Measurements from ENCODE around the gene AXDND1.

DNA sequence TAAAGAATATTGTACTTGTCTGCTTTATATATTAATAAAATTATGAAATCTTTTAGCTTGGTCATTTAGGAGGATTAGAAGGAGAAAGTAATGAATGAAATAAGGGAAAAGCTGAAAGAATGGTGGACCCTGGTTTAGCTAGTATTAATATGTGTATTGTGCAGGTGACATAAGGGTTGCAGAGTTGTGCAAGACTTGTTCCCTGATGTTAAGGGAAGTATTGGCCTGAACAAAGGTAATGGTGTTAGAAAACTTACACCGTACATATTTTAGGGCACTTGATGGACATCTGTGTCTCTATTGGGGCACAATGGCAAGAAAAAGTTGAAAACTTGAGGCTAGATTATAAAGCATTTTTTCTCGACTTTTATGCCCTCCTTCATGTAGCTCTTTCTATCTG is 39.9 kb upstream of the AXDND1 start:
- TF ChIP-seq, protein P1, sequence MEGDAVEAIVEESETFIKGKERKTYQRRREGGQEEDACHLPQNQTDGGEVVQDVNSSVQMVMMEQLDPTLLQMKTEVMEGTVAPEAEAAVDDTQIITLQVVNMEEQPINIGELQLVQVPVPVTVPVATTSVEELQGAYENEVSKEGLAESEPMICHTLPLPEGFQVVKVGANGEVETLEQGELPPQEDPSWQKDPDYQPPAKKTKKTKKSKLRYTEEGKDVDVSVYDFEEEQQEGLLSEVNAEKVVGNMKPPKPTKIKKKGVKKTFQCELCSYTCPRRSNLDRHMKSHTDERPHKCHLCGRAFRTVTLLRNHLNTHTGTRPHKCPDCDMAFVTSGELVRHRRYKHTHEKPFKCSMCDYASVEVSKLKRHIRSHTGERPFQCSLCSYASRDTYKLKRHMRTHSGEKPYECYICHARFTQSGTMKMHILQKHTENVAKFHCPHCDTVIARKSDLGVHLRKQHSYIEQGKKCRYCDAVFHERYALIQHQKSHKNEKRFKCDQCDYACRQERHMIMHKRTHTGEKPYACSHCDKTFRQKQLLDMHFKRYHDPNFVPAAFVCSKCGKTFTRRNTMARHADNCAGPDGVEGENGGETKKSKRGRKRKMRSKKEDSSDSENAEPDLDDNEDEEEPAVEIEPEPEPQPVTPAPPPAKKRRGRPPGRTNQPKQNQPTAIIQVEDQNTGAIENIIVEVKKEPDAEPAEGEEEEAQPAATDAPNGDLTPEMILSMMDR (IDR thresholded peaks at IDR 0.05): no peak
- no peak for TF ChIP-seq POLR2A (IDR thresholded peaks at IDR 0.05)

Measured in adrenal gland (tissue), 5 donors.